GM10248 (cell line): Measurements from ENCODE around the gene TBC1D30.

Source experiments
- CTCF ChIA-PET: fragments of 300-600 bp; sonication (Branson Sonifier 250); formaldehyde crosslinking; extraction: SDS; loops from one replicate; lab custom pipeline; 2021; ENCODE audit warnings: antibody characterized with exemption; lab: Yijun Ruan, JAX
- POLR2A ChIA-PET: fragments of 350-650 bp; sonication (Branson Sonifier 250); formaldehyde crosslinking; extraction: SDS; loops from one replicate; lab custom pipeline; 2020; ENCODE audit warnings: antibody characterized with exemption; lab: Yijun Ruan, JAX
- DNase-seq: peaks from one replicate; pipeline ENCODE4 v3.0.0; 2012; ENCODE audit errors: extremely low spot score
- CTCF ChIP-seq: IDR thresholded peaks from 2 replicates; pipeline ENCODE4 v1.5.1; 2012; ENCODE audit warnings: mild to moderate bottlenecking, low read depth; ENCODE audit errors: extremely low read depth, missing control alignments, control extremely low read depth

TBC1D30 gene

GRCh38 chr12:64922853-64923252 is 98.4 kb downstream of the TBC1D30 start:
- no peak for DNase-seq
- no peak for TF ChIP-seq CTCF
- ChIA-PET POLR2A (no interaction called here), CTCF (no interaction called here)

GRCh38 chr12:64923536-64923935 is 99.1 kb downstream of the TBC1D30 start:
- POLR2A ChIA-PET = no interaction called here
- CTCF ChIA-PET = no interaction called here
- TF ChIP-seq CTCF = no peak
- DNase-seq = no peak
